ENCODE data around the gene PPP1R15B.

The PPP1R15B gene

DNA sequence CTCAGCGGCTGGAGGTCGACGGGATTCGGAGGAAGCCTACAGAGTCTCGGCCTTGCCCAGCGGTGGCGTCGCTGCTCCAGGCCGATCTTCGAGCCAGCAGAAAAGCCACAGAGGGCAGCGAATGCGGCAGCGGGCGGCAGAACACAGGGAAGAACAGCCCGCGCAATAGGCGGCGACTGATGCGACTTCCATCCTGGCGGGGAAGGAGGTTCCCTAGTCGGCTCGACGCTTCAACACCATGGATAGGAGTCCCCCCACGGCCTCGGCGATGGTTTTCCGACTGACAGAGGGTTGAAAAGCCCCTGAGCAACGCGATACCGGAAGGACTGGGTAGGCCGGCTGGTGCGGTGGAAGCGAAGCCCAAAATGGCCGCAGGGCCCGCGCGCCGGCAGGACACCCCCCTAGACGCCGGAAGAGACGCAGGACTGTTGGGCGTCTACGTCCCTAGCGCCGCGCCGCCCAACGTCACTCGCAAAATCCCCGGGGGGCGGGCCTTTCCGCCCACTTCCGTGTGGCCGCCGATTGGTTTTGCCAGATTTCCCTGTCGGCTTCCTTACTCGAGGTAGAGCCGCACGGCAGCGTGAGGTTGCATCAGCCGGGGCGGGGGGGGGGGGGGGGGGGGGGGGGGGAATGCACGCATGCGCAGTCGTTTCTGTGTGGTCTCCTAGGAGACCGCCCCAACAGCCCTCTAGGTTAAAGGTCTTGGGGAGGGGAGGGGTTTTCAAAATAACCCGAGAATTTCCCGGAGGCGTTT is at the start of gene PPP1R15B:
Gene PPP1R15B (minus strand): TSS at position 367 of the 754 bp plus-strand sequence. CDS start 406 bp downstream, outside the sequence.
- peak; percentile 97 for DNase-seq (ENCODE audit: low spot score)

DNA sequence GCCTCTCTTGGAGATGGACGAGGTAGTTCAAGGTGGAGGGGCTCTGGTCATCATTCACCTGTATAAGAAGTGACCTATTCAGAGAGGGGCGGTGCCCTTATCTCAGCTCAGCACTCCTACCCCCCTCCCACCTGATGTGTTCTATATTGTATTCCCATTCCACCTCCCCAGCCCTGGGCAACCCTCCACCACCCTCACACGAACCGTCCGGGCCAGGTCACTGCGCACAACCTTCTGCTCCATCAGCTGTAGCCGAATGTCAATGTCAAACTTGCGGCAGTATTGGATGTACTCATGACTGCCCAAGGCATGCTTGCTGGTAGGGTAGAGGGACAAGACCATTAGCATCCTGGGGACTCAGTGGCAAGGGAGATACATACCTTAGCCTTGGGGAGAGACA is 48.7 kb upstream of the PPP1R15B start:
- no peak for DNase-seq (ENCODE audit: low spot score)

DNA sequence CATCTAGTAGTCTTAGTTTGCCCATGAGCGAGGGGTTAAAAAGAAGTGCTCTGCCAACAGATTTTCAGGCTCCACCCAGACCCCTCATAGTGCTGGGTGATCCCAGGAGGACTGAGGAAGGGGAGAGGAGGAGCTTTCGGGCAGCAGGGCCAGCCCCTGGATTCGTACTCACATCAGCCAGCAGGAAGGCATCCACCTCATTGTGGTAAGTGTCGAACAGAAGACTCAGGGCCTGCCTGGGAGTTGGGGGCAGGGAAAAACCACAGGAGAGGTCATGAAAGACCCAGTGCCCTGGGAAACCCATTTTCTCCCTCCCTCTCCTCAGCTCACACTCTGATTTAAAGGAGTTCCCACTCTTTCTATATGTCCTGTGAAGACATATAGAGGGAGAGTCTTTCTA is 48.1 kb upstream of the PPP1R15B start:
- DNase-seq (ENCODE audit: low spot score): no peak

DNA sequence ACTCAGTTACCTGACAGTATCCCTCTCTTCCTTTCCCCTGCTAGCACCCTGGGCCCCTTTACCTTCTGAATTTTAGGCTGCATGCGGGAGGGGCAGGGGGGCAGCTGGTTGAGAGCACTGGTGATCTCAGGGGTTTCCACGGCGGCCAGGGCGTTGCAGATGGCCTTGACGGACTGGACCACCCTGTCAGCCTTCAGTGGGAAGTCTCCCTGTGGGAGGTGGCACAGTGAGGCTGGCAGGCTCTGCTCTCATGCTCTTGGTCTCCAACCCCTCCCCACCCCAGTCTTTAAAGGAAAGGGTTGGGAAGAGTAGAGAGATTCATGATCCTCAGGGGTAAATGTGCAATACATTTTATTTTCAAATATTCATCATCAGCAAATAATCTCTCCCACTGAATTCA is 46.0 kb upstream of the PPP1R15B start:
- DNase-seq (ENCODE audit: low spot score): no peak

DNA sequence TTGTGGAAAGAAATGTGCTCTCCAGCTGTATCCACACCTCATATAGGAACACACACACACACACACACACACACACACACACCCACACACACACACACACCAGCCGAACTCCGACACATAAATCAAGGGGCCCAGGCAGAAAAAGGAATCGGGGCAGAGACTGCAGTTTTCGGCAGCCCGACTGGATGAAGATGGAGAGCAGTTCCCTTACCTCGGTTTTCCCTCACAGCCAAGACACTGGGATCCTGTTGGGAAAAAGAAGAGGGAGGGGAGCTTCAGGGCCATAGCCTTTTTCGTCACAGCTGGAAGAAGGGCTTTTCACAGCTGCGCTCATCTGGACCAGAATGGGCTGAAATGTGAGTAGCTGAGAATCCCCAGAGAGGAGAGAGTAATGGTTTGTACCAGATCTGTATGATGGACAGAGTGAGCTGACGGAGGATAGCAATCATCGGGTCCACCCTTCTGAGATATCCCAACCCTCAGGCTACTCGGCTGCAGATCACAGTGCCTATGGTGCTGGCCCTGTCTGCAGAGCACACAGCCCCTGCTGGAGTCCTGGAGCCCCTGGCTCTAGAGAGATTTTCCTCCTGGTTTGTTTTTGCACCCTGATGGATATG is 45.3 kb upstream of the PPP1R15B start:
- no peak for DNase-seq (ENCODE audit: low spot score)

DNA sequence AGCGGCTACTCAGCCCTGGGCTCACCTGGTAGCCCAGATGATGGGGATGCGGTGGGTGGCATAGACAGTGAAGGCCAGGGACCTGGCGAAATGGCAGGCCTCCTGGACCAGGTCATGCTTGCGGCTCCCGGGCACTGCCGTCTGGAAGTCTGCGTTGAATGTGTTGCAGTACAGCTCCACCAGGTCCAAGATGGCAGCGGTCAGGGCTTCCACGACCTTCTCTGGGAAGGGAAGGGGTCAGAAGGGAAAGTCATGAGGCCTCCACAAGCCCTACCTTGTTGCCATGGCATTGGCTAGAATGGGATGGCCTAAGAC is 44.2 kb upstream of the PPP1R15B start:
- no peak for DNase-seq (ENCODE audit: low spot score)

DNA sequence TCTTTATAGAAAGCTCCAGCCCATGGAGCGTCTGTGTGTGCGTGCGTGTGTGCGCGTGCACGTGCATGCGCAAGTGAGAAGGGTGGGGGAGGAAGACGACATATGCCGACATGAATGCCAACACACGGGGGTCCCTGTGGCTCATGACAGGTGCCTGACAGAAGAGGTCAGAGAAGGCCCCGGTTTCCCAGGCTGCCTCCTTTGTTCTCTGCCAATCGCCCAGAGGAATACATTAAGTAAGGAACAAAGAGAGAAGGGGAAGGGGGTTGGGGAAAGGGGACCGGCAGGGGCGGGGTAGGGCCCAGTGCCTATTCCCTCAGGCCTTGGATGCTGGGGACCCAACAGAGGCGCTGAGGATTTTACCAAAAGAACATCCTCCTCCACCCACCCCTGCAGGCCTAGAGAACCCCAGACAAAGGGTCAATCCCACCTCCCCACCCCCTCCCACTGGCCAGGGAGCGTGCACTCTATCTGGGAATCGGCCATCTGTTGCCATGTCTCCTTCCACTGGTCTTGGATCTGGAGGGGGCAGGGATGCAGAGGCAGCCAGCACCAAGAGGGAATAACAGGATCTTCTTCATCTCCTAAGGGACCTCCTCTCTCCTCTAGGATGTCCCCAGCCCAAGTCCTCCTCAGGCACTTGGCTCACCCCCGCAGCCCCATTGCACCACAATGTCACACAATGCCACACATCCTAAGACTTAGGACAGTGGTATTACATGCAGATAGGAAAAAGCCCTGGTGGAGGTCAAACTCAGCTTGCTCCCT is 43.6 kb upstream of the PPP1R15B start:
- no peak for DNase-seq (ENCODE audit: low spot score)

DNA sequence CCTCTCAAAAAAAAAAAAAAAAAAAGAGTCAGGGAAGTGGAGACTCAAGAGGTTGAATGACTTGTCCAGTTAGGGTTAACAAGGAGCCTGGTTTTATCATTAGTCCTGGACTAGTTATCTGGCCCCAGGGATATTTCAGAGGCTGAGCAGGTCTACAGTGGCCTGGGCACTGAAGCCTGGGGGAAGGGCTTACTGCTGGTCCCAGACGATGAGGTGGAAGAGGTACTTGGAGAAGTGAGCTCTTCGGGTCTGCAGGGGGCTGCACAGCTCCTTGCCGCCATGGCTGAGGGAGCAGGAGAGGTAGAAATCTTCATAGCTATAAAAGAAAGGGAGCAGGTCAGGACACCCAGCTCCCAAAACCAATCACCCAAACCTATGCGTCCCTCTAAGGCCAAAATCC is 42.9 kb upstream of the PPP1R15B start:
- DNase-seq (ENCODE audit: low spot score): no peak

DNA sequence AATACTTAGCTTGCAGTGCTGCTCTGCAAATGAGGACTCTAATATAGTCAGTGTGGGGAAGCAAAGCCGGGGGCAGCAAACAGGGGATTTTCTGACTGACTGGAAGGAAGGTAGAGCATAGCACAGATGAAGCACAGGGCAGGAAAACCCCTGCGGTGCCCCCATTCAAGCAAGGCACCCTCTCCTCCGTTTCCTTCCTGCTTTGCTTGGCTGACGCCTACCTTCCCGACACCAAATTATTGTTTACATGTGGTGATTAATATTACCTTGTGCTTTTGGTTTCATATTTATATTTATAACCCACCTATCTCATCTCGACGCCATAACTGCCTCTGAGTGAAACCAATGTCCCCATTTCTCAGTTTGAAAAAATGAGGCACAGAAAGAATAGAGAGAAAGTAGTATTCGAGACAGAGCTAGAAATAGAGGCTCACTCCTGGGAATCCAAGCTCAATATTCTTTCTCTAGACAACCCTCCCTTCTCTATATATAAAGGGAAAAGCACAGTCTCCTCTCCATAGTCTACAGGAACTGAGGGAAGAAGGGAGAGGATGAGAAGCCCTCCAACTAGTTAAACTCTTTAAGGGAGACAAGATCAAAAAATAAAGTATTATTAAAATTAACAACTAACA is 41.6 kb upstream of the PPP1R15B start:
- no peak for DNase-seq (ENCODE audit: low spot score)

DNA sequence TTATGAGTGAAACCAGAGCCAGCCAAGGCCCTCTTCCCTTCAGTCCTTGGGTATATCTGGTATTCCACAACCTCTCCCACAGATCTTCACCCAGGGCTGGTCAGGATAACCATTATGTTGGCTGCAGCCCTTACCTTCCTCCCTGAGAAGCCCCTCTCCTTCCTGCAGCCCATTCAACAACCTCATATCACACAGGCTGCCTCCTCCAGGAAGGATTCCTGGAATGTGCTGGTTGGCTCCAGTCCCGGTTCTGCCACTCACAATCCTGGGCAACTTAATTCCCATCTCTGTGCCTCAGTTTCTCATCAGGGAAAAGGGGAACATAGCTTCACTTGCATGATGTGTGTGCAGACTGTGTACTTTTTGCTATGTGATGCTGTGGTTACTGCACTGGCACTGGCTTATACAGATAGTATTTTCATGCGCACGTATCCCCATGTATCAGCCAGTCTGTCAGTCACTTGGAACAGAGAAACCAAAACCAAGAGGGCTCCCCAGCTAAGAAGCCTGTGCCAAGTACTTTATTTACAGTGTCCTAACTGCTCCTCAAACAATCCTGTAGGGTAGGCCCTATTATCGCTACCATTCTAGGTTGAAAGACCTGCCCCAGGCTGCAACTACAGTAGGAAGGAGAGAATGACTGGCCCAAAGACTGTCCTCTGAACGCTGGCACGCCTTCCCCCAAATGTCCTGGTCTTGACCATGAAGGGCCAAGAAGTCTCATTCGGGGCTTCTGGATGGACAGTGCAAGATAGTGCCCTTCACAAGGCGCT is 39.9 kb upstream of the PPP1R15B start:
- DNase-seq (ENCODE audit: low spot score): no peak

DNA sequence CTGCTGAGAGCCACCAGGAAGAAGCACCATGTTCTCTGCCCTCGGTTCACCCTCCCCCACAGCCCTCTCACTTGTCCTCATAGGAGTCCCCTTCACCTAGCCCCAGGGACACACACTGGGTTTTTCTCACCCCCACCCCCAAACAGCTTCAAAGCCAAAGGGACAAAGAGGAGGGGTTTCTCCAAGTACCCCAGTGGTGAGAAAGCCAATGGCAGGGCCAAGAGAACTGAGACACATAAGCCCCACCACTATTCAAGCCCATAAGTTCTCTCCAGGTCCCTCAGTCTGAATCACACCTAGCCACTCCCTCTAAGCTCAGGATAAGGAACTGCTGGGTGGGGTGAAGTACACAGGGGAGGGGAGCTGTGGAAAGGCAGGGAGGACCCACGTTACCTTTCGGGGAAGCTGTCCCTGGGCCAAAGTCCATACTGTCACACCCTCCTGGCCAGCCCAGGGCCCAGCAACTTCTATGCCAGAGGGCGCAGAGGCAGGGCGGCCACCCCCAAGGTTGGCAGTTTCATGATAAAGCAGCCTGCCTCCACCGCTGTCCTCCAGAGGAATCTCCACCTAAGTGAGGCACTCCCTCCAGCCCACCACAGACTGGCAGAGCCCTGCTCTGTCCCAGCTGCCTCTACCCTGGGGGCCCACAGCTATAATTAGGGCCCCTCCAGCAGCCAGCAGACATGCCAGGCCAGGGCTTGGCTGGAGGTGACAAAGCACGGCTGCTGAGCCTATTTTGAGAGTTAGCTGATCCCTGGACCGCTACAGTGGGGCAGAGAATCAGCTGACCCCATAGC is 39.0 kb upstream of the PPP1R15B start:
- DNase-seq (ENCODE audit: low spot score): no peak

DNA sequence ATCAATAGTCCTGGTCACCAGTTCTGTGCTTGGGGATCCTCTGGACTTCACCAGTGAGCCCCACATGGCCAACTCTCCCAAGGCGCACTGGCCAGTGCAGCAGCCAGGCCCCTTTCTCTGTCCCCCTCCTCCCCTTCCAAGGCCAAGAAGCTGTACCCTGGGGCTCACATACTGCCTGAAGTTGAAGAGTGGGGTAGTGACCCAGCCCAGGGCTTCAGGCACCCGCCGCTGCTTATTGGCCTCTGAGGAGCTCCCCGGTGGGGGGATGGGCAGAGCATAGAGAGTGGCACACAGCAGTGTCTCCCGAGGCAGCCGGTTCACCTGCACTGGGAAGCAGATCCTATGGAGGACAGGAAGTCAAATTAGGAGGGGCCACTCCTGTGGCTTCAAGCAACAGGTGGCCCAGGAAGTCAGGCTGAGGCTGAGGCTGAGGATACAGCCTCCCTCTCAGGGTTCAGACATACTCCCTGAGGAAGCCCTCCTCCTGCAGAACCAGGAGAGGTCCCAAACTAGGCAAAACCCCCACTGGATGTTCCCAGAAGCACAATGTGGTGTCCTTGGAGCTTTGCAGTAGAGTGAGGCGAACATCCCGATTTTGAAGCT is 38.2 kb upstream of the PPP1R15B start:
- no peak for DNase-seq (ENCODE audit: low spot score)

DNA sequence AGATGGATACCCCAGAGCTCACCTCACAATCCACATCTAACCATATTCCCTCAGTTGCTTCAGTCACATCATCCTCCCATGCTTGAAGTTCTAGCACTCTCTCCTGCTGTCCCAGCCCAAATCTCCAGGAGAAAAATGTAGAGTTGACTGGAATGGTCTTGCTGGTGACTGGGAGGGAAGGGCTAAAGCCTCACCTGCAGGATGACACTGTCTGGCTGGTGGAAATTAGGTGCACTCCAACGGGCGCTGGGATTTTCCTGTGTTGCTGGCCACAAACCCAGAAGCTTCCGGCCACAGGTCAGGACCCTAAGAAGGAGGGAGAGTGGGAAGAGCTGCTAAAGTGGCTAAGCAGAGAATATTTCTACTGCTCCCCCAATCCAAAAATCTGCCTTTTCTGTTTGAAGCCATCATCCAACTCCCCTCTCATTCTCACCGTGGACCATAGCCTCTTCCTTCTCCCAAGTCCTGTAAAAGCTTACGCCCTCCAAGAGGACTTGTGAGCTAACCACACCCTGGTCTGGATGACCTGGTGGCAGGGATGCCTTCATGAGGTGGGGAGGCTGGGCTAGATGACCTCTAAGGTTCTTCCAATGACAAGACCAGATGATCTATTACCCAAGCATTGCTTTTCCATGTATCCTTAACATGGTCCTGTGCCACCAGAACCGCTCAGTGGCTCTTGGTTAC is 37.5 kb upstream of the PPP1R15B start:
- no peak for DNase-seq (ENCODE audit: low spot score)

DNA sequence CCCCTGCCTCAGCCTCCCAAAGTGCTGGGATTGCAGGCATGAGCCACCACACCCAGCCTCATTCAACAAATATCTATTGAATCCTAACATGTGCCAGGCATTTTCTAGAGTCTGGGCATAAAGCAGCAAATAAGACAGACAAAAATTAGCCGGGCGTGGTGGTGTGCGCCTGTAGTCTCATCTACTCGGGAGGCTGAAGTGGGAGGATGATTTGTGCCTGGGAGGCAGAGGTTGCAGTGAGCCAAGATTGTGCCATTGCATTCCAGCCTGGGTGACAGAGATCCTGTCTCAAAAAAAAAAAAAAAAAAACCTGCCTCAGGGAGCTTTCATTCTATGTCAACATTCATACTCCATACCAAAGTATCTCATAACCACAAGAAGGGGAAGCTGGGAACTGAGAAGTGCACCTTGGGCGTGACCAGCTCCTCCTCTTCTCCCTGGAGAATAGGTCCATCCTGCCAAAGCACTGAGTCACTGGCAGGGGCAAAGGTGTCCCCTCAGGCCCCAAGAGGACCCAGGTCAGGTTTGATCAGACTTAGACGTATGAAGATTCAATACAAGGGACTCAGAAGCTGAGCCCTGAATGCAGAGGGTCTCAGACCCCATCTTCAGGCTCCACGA is 36.8 kb upstream of the PPP1R15B start:
- no peak for DNase-seq (ENCODE audit: low spot score)

DNA sequence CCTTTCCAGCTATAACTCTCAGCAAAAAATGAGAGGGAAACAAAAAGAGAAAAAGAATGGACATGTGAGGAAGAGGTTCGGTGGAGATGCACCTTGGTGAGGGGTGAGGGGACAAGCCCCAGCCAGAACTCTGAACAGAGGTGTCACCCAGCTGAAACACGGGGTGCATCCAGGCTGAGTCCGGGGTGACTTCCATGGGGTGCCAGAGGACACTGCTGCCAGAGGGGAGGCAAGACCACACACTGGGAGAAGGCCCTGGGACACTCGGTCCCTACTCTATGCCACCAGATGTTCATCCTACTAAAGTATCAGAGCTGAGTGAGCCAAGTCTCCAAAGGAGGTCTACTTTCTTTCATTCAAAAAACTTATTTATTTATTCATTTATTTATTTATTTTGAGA is 36.1 kb upstream of the PPP1R15B start:
- DNase-seq (ENCODE audit: low spot score): no peak

DNA sequence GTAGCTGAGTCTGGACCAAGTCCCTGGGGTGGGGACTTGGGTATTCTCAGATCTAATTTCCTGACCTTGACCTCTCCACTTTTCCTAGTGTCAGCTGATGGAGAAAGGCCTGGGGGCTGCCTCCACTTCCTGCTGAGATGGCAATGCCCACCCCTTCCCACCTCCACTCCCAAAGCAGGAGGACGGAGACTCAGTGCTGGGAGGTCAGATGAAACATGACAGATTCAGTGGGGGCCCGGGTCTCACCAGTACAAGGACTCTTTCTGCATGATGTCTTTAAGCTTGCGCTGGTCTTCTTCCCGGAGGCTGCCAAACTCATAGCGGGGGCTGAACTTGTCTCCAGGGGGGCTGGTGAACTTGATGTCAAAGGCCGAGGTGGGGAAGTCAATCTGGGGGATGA is 35.6 kb upstream of the PPP1R15B start:
- DNase-seq (ENCODE audit: low spot score): no peak

DNA sequence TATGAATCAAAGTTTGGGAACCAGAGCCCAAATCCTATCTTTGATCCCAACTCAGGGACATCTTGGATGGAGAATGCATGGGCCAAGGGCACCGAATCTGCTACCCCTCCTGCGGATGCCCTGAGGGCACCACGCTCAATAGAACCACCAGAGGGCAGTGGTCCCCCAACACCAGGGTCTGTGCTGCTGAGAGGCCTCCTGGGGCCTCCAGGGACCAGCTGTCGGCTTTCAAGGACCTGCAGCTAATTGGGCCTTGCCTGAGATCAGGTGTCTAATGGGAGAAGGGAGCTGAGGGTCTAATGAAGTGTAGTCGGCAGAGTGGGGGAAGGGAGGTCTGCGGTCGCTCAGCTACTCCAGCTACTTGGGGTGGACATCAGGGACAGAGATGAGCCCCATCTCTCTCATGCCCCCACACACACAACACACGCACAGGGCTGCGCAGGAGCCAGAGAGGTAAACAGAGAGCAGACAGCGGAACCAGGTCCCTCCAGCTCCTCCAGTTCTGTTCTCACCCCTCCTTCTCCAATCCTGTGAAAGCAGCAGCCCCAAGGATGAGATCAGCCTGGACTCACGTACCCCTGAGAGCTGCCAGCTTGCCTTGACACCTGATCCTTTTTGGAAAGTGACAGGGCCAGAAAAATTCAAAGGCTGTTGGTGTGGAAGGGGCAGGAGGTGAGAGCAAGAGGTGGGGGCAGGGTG is 34.9 kb upstream of the PPP1R15B start:
- peak; percentile 82 for DNase-seq (ENCODE audit: low spot score)

DNA sequence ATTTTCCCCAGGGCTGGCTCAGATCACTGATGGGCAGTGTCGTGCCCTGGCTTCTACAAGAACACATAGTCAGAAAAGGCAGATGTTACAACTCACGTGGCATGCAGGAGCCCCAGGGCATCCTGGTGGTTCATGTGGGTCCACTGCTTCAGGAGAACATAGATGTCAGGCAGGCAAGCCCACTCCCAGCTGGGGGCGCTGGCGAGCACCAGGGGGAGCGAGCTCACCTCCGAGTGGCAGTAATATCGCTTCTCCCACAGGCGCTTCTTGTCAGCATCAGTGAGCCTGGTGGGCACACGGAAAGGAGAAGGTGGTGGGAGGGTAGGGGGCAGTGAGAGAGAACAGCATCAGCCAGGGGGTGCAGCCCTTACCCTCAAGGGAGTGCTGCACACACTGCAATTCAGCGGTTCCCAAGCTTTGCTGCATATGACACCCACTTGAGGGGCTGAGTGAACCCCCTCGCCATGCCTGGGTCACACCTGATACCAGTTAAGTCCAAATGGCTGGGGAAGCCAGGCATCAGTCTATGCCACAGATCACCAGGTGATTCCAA is 34.3 kb upstream of the PPP1R15B start:
- DNase-seq (ENCODE audit: low spot score): no peak
